Gastroesophageal sphincter (tissue), 4 donors: ENCODE data around the gene F13B. TPM values are rescaled to one million over a fixed set of nuclear protein-coding genes. Genes with fewer than 3 reads are reported as not detected.
"Not testable (repeated sequence)": the region's sequence is repeated elsewhere in the genome, so short reads cannot be mapped to it uniquely, and the experiment has no call there.

Source experiments
- ATAC-seq: fragments of 150-250 bp; one replicate; pipeline ENCODE4 v1.9.1; 2016; ENCODE audit warnings: mild to moderate bottlenecking, moderate library complexity
- H3K27ac ChIP-seq, 4 donors: fragments of 200-600 bp; sonication (generic) in 3 of 4; 1 replicate in 3 of 4; 2 replicates in 1 of 4; pipeline ENCODE4 v1.5.1; 2016 to 2019
- H3K27me3 ChIP-seq: fragments of 200-600 bp; sonication (generic); one replicate; pipeline ENCODE4 v1.5.1; 2019
- H3K36me3 ChIP-seq, 2 donors: fragments of 200-600 bp; sonication (generic); one replicate each; pipeline ENCODE4 v1.5.1; 2019; ENCODE audit warnings: control low read depth in 1 of 2
- H3K4me1 ChIP-seq, 3 donors: fragments of 200-600 bp; sonication (generic); 1 replicate in 2 of 3; 2 replicates in 1 of 3; pipeline ENCODE4 v1.5.1; 2016 to 2019; ENCODE audit warnings: control low read depth in 2 of 3
- H3K4me3 ChIP-seq, 2 donors: fragments of 200-600 bp; sonication (generic); one replicate each; pipeline ENCODE4 v1.5.1; 2019; ENCODE audit warnings: mild to moderate bottlenecking in 1 of 2, moderate library complexity in 1 of 2
- H3K9me3 ChIP-seq, 3 donors: fragments of 200-600 bp; sonication (generic); one replicate each; pipeline ENCODE4 v1.5.1; 2017 to 2019; ENCODE audit warnings: control low read depth in 2 of 3
- CTCF ChIP-seq, 4 experiments: fragments of 200-600 bp in 2 of 4; fragments of 450-650 bp in 2 of 4; sonication (generic) in 1 of 4; IDR thresholded peaks; one replicate each; pipeline ENCODE4 v1.5.1; 2017 to 2019; ENCODE audit warnings: antibody characterized with exemption in 4 of 4, mild to moderate bottlenecking in 2 of 4, moderate library complexity in 2 of 4
- EP300 ChIP-seq: sonication (generic); formaldehyde crosslinking; IDR thresholded peaks from one replicate; pipeline ENCODE4 v1.6.1; 2017; ENCODE audit warnings: antibody characterized with exemption, mild to moderate bottlenecking
- POLR2A ChIP-seq, 2 donors: fragments of 450-650 bp; IDR thresholded peaks; one replicate each; pipeline ENCODE4 v1.6.1; 2017; ENCODE audit warnings: antibody characterized with exemption in 2 of 2, mild to moderate bottlenecking in 2 of 2, moderate library complexity in 1 of 2
- POLR2AphosphoS5 ChIP-seq: sonication (generic); formaldehyde crosslinking; IDR thresholded peaks from one replicate; pipeline ENCODE4 v1.6.1; 2017; ENCODE audit warnings: antibody characterized with exemption
- WGBS, 2 donors: methylation state at CpG; one replicate each; pipeline ENCODE4 v1.1.5; 2018; ENCODE audit warnings: low coverage in 1 of 2; 5-methylcytosine and 5-hydroxymethylcytosine counted together
- total RNA-seq, 4 donors: library from RNA; depleted of rRNA; stranded (reverse); fragments of >200 nt; gene quantifications; one replicate each; pipeline ENCODE4 v1.1.0, GENCODE V29; 2016

The F13B gene
- total RNA-seq, 4 donors from 2014 or later = not detected

GRCh38 chr1:197100677-197101076 lies 33.6 kb upstream of the F13B start:
- TF ChIP-seq POLR2A (IDR thresholded peaks at IDR 0.05) (no peak), POLR2AphosphoS5 (no peak), EP300 (no peak), CTCF (IDR thresholded peaks at IDR 0.05) (no peak)
- WGBS, 2 donors = 58 to 80% methylated on average over 3 of the region's 3 CpGs
- ATAC-seq = no peak
- Histone ChIP-seq H3K36me3 (no peaks in the 10 kb centered on the region), H3K9me3 (no peaks in the 10 kb centered on the region), H3K4me3 (no peak overlapping the region), H3K27ac (no peak overlapping the region), H3K27me3 (no peaks in the 10 kb centered on the region), H3K4me1 (no peaks in the 10 kb centered on the region)

GRCh38 chr1:197099444-197099843 lies 32.4 kb upstream of the F13B start:
- no peaks in the 10 kb centered on the region for H3K36me3 ChIP-seq
- H3K27ac ChIP-seq = no peak overlapping the region
- no peak for ATAC-seq
- no peak overlapping the region for H3K4me3 ChIP-seq
- TF ChIP-seq CTCF (IDR thresholded peaks at IDR 0.05) (no peak), EP300 (no peak), POLR2AphosphoS5 (no peak), POLR2A (IDR thresholded peaks at IDR 0.05) (no peak)
- no peaks in the 10 kb centered on the region for H3K4me1 ChIP-seq
- H3K27me3 ChIP-seq = no peaks in the 10 kb centered on the region
- H3K9me3 ChIP-seq = no peaks in the 10 kb centered on the region

GRCh38 chr1:197096971-197097370 lies 29.9 kb upstream of the F13B start:
- H3K36me3 ChIP-seq, H3K9me3 ChIP-seq, ATAC-seq, H3K4me1 ChIP-seq, H3K27ac ChIP-seq, H3K27me3 ChIP-seq, H3K4me3 ChIP-seq: not testable (repeated sequence)
- 93 to 100% methylated on average over 2 of the region's 2 CpGs for WGBS, 2 donors

GRCh38 chr1:197096137-197096536 lies 29.1 kb upstream of the F13B start:
- no peaks in the 10 kb centered on the region for H3K27me3 ChIP-seq
- H3K9me3 ChIP-seq = no peaks in the 10 kb centered on the region
- WGBS, 2 donors = 75 to 100% methylated on average over 1 of the region's 1 CpG
- no peak for ATAC-seq
- no peak overlapping the region for H3K4me3 ChIP-seq
- no peaks in the 10 kb centered on the region for H3K36me3 ChIP-seq
- H3K27ac ChIP-seq = no peak overlapping the region
- no peak for TF ChIP-seq POLR2A (IDR thresholded peaks at IDR 0.05)
- TF ChIP-seq CTCF (IDR thresholded peaks at IDR 0.05) = no peak
- TF ChIP-seq EP300 = no peak
- no peak for TF ChIP-seq POLR2AphosphoS5
- no peaks in the 10 kb centered on the region for H3K4me1 ChIP-seq

GRCh38 chr1:197093226-197093885 lies 26.3 kb upstream of the F13B start:
- no peaks in the 10 kb centered on the region for H3K36me3 ChIP-seq
- no peaks in the 10 kb centered on the region for H3K4me1 ChIP-seq
- WGBS, 2 donors = 91 to 96% methylated on average over 4 of the region's 4 CpGs
- no peak for TF ChIP-seq EP300
- no peak for TF ChIP-seq POLR2A (IDR thresholded peaks at IDR 0.05)
- TF ChIP-seq POLR2AphosphoS5 = no peak
- no peak for TF ChIP-seq CTCF (IDR thresholded peaks at IDR 0.05)
- no peaks in the 10 kb centered on the region for H3K9me3 ChIP-seq
- H3K4me3 ChIP-seq = no peak overlapping the region
- no peaks in the 10 kb centered on the region for H3K27me3 ChIP-seq
- no peak for ATAC-seq
- H3K27ac ChIP-seq = no peak overlapping the region
